ENCODE data around the gene ENAM.
"Not testable (repeated sequence)": the region's sequence is repeated elsewhere in the genome, so short reads cannot be mapped to it uniquely, and the experiment has no call there.

Gene ENAM

GRCh38 chr4:70676554-70677090 is 48.1 kb downstream of the ENAM start:
- no peak for DNase-seq (ENCODE audit: low read depth)

DNA sequence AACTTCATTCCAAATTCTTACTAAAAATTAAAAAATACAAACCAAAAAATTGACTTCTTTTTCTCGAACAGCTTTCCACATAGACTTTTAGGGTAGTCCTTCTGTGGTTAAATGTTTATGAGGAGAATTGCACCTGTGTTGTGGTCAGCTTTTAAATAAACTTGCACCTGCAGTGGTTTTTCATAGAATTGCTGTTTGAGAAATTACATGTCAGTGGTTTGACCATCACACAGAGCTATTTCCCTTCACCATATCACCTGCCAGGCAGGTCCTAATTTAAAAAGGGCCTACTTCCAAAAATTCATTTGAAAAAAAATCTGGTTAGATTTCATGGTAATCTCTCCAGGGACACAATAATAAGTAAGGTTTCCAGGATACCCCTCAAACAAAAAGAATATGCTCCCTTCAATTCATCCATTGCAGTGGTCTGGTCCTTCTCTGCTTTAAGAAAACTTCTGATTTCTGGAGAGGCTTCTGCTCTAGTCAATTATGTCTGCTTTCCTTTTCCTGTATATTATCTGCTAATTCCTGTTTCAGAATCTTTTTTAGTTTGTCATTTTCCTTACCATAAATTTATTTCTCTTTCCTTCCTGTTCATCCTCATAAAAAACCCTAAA is 49.9 kb downstream of the ENAM start:
- DNase-seq (ENCODE audit: low read depth) = no peak

DNA sequence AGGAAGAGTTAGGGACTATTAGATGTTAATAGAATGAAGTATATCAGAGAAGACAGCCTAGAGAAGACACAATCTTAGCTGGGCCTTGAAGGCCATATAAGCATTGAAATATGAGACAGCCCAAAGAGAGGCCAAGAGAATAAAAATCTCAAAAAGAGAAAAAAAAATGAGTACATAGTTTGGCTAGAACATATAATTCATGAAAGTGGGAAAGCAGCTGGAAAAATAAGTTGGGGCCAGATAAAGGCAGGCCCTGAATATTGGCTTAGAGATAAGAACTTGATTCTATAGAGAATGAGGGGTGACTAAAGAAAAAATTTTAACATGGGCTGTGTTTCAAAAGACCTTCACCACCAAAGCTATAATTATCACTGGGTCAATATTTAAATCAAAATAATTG is 52.4 kb downstream of the ENAM start:
- no peak for DNase-seq (ENCODE audit: low read depth)

DNA sequence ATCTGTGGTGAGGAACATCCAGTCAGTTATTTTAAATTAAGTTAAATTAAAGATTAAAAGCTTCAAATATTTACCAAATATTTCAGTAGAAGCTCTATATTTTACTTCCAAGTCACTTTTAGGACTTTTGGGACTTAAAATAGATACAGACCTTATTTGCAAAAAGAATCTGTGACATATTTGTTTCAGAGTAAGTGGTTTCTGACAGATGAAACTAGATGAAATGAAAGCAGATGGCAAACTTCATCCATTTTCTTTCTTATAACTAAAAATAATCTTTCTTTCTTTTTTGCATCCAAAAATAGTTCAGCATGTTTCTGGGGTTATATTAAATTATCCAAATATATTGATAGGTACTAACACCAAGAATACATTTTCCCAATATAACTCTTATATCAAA is 53.2 kb downstream of the ENAM start:
- DNase-seq (ENCODE audit: low read depth) = no peak

DNA sequence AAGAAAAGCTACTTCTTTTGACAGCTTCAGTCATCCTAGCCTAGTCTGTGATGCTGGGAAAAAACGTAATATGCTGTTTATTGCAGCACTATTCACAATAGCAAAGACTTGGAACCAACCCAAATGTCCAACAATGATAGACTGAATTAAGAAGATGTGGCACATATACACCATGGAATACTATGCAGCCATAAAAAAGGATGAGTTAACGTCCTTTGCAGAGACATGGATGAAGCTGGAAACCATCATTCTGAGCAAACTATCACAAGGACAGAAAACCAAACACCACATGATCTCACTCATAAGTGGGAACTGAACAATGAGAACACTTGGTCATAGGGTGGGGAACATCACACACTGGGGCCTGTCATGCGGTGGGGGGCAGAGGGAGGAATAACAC is 53.6 kb downstream of the ENAM start:
- DNase-seq (ENCODE audit: low read depth) = not testable (repeated sequence)

DNA sequence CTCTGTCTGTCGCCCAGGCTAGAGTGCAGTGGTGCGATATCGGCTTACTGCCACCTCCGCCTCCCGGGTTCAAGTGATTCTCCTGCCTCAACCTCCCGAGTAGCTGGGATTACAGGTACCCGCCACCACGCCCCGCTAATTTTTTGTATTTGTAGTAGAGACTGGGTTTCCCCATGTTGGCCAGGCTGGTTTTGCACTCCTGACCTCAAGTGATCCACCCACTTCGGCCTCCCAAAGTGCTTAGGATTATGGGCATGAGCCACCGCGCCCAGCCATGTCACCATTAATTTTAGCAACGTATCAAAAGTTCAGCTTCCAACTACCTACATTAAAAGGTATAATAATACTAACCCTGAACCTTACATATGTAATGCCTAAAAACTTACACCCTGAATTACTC is 58.8 kb downstream of the ENAM start:
- DNase-seq (ENCODE audit: low read depth) = no peak

DNA sequence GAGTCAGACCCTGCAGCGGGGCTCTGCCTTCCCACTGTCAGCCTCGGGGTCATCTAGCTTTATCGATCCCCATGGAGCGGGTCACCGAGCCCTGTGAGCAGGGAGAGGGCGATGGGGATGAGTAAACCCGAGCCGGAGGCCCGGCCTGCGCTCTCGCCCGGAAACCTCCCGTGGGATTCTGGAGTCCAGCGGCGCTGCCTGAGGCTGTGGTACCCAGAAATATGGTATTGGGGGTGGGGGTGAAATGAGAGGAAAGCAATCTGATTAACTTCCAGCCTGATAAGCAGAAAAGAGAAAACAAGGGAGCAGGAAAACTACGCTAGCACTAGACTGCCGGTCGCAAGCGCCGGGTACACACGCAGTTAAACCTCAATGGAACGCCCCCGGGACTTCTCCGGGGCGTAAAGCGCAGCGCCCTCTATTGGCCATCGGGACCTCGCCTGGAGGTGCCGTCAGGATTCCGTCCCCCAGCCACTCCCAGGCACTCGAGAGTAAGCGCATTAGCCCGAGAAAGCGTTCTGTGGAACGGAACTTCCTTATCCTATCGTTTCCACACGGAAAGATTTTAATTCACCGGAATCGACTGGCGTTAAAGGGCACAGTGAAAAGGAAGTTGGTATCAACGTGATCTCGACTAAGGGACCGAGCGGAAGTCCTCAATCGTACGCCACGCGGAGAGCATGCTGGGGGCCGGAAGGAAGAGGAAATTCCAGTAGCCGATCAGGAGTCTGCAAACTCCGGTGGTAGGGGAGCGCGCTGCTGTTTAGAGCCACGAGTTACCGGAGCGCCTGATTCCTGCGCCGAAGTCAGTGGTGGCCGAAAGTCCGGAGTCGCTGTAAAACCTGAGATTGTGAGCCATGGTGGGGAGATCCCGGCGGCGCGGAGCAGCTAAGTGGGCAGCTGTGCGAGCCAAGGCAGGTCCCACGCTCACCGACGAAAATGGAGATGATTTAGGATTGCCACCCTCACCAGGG is 59.6 kb downstream of the ENAM start, which contains the start of gene UTP3:
TSS of gene UTP3 (plus strand) at position 712 of the 974 bp plus-strand sequence. CDS start at position 858, 146 bp downstream.
- DNase-seq (ENCODE audit: low read depth) = peak; percentile 99

DNA sequence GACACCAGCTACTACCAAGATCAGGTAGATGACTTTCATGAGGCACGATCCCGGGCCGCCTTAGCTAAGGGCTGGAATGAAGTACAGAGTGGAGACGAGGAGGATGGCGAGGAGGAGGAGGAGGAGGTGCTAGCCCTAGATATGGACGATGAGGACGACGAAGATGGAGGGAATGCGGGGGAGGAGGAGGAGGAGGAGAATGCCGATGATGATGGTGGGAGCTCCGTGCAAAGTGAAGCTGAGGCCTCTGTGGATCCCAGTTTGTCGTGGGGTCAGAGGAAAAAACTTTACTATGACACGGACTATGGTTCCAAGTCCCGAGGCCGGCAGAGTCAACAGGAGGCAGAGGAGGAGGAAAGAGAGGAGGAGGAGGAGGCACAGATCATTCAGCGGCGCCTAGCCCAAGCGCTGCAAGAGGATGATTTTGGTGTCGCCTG is 60.3 kb downstream of the ENAM start:
- DNase-seq (ENCODE audit: low read depth) = peak; percentile 31

- no peak for DNase-seq (ENCODE audit: low read depth)
Measured at GRCh38 chr4:70691661-70692060, 63.1 kb downstream of the ENAM start.

- not testable (repeated sequence) for DNase-seq (ENCODE audit: low read depth)
Measured at GRCh38 chr4:70694633-70695032, 66.1 kb downstream of the ENAM start.

All from EH (cell line).